ENCODE results near the gene PTMS. TPM values are rescaled to one million over a fixed set of nuclear protein-coding genes. Genes with fewer than 3 reads are reported as not detected.
A peak's percentile ranks its signal among the peaks of the same experiment; 100 is the strongest.

Gene PTMS
- total and polyA plus RNA-seq, 2 experiments from 2014 or later: 180 to 315 TPM

GRCh38 chr12:6817098-6817497, 50.9 kb downstream of the PTMS start:
- H3K9me2 ChIP-seq (replicated peaks; ENCODE audit: insufficient read depth): no peaks in the 10 kb centered on the region
- no peaks in the 10 kb centered on the region for H3K9me3 ChIP-seq (ENCODE audit: low read depth)
- H3K36me3 ChIP-seq (replicated peaks; ENCODE audit: insufficient read depth, low read depth): no peaks in the 10 kb centered on the region
- 80% methylated on average over 8 of the region's 8 CpGs for WGBS (ENCODE audit: low lambda C conversion rate, missing lambda C conversion rate)
- no peak for TF ChIP-seq CTCF (IDR thresholded peaks at IDR 0.05; ENCODE audit: poor library complexity)
- H4K20me1 ChIP-seq (ENCODE audit: insufficient read depth, poor library complexity, severe bottlenecking): no peaks in the 10 kb centered on the region
- H3K27ac ChIP-seq: no peak overlapping the region
- no peak overlapping the region for H3K4me3 ChIP-seq
- peaks cover 10% of the 10 kb centered on the region for H3K4me1 ChIP-seq (ENCODE audit: insufficient read depth)
- H2AFZ ChIP-seq: no peak overlapping the region
- H3K4me2 ChIP-seq: no peak overlapping the region
- no peaks in the 10 kb centered on the region for H3K27me3 ChIP-seq
- DNase-seq (ENCODE audit: low spot score): no peak
- no peaks in the 10 kb centered on the region for H3K79me2 ChIP-seq

GRCh38 chr12:6817662-6818157, 51.5 kb downstream of the PTMS start:
- Histone ChIP-seq H3K9me3 (ENCODE audit: low read depth) (no peaks in the 10 kb centered on the region), H3K36me3 (replicated peaks; ENCODE audit: insufficient read depth, low read depth) (no peaks in the 10 kb centered on the region), H2AFZ (no peak overlapping the region), H4K20me1 (ENCODE audit: insufficient read depth, poor library complexity, severe bottlenecking) (no peaks in the 10 kb centered on the region), H3K27ac (no peak overlapping the region), H3K4me1 (ENCODE audit: insufficient read depth) (peaks cover 10% of the 10 kb centered on the region), H3K27me3 (peaks cover 1% of the 10 kb centered on the region), H3K4me2 (no peak overlapping the region), H3K4me3 (no peak overlapping the region), H3K79me2 (no peaks in the 10 kb centered on the region), H3K9me2 (replicated peaks; ENCODE audit: insufficient read depth) (no peaks in the 10 kb centered on the region)
- DNase-seq (ENCODE audit: low spot score): no peak
- 96% methylated on average over 18 of the region's 20 CpGs for WGBS (ENCODE audit: low lambda C conversion rate, missing lambda C conversion rate)
- no peak for TF ChIP-seq EZH2 (IDR thresholded peaks at IDR 0.05; ENCODE audit: borderline replicate concordance)

DNA sequence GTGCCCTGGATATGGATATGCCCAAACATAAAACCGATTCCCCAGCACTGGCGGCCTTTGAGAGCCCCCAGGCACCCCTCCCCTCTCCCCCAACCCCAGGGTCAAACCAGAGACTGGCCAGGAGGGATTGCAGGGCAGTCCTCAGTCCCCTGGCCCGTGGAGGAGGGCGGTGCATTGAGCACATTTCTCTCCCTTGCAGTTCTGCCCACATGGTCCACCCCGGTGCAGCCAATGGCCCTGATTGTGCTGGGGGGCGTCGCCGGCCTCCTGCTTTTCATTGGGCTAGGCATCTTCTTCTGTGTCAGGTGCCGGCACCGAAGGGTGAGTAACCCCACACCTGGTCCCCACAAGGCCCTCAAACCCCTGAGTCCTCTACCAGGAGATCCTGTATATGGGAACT, 52.1 kb downstream of the PTMS start:
- Histone ChIP-seq H3K79me2 (no peaks in the 10 kb centered on the region), H3K36me3 (replicated peaks; ENCODE audit: insufficient read depth, low read depth) (no peaks in the 10 kb centered on the region), H3K4me2 (no peak overlapping the region), H3K4me3 (no peak overlapping the region), H3K27ac (no peak overlapping the region), H2AFZ (no peak overlapping the region), H3K27me3 (peaks cover 5% of the 10 kb centered on the region), H3K9me2 (replicated peaks; ENCODE audit: insufficient read depth) (no peaks in the 10 kb centered on the region), H4K20me1 (ENCODE audit: insufficient read depth, poor library complexity, severe bottlenecking) (no peaks in the 10 kb centered on the region), H3K4me1 (ENCODE audit: insufficient read depth) (peaks cover 10% of the 10 kb centered on the region), H3K9me3 (ENCODE audit: low read depth) (no peaks in the 10 kb centered on the region)
- DNase-seq (ENCODE audit: low spot score): peak; percentile 20
- TF ChIP-seq EZH2 (IDR thresholded peaks at IDR 0.05; ENCODE audit: borderline replicate concordance) (no peak), EZH2phosphoT487 (IDR thresholded peaks at IDR 0.05; ENCODE audit: low read depth, severe bottlenecking, unreplicated experiment) (no peak), CTCF (IDR thresholded peaks at IDR 0.05; ENCODE audit: poor library complexity) (no peak)
- WGBS (ENCODE audit: low lambda C conversion rate, missing lambda C conversion rate): 44% methylated on average over 8 of the region's 10 CpGs

GRCh38 chr12:6818645-6819044, 52.5 kb downstream of the PTMS start:
- Histone ChIP-seq H3K4me1 (ENCODE audit: insufficient read depth) (peaks cover 10% of the 10 kb centered on the region), H2AFZ (no peak overlapping the region), H3K4me3 (no peak overlapping the region), H3K4me2 (no peak overlapping the region), H3K9me3 (ENCODE audit: low read depth) (no peaks in the 10 kb centered on the region), H4K20me1 (ENCODE audit: insufficient read depth, poor library complexity, severe bottlenecking) (no peaks in the 10 kb centered on the region), H3K36me3 (replicated peaks; ENCODE audit: insufficient read depth, low read depth) (no peaks in the 10 kb centered on the region), H3K79me2 (no peaks in the 10 kb centered on the region), H3K27me3 (peaks cover 5% of the 10 kb centered on the region), H3K9me2 (replicated peaks; ENCODE audit: insufficient read depth) (no peaks in the 10 kb centered on the region), H3K27ac (no peak overlapping the region)
- no peak for TF ChIP-seq CTCF (IDR thresholded peaks at IDR 0.05; ENCODE audit: poor library complexity)
- no peak for TF ChIP-seq EZH2phosphoT487 (IDR thresholded peaks at IDR 0.05; ENCODE audit: low read depth, severe bottlenecking, unreplicated experiment)
- no peak for TF ChIP-seq EZH2 (IDR thresholded peaks at IDR 0.05; ENCODE audit: borderline replicate concordance)
- 72% methylated on average over 5 of the region's 5 CpGs for WGBS (ENCODE audit: low lambda C conversion rate, missing lambda C conversion rate)
- no peak for DNase-seq (ENCODE audit: low spot score)
